ENCODE measurements around the gene JCAD. TPM values are rescaled to one million over a fixed set of nuclear protein-coding genes. Genes with fewer than 3 reads are reported as not detected.

JCAD gene
- total and polyA plus RNA-seq, 7 experiments from 2014 or later = 0.44 to 0.56 TPM; not detected in 5

DNA sequence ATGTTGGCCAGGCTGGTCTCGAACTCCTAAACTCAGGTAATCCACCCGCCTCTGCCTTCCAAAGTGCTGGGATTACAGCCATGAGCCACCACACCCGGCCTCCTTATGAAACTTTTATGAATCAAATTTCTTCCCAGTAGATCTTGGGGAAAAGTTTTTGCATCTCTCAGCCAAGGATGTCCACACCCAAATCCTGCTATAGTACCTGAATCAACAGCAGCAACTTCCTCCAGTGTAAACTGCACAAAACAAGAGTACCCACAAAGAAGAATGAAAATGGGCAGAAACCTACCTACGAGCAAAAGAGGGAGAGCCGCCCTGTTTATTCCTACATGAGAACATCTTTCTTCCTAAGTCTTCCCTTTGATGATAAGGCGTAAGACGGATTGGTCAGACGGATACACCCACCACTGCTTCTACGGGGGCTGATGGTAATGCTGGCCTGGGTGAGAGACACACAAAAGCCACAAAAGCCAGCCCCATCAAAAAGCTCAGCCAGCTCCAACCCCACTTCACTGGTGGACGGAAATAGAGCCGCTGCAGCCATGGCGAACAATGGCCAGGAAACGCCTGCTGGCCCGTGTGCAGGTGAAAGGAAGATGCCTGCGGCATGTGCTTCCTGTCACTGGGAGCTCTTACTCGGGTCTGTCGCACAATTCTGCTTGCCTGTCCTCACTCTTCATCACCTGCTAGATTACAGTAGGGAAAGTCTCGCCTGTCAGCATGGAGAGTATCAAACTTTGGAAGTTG is 10.4 kb downstream of the JCAD start:
- no peaks in the 10 kb centered on the region for H3K9me3 ChIP-seq (ENCODE audit: control insufficient read depth in 2 of 3, low read length in 3 of 3)
- ChIA-PET CTCF (no interaction called here), POLR2A (no interaction called here)
- H3K36me3 Mint-ChIP-seq = no peaks in the 10 kb centered on the region
- intact Hi-C loops (cut with micrococcal nuclease) = loop anchor here (1.0 kb wide), 2 partner anchors 8 to 22 kb away; no protein-coding TSS in a partner anchor
- H3K27me3 ChIP-seq (ENCODE audit: control insufficient read depth in 2 of 2, insufficient read depth in 2 of 2, low read length in 2 of 2) = peaks cover 0 to 13% of the 10 kb centered on the region in 2 donors
- peak overlapping the region; percentile 19 for H3K4me3 ChIP-seq (ENCODE audit: low read length)
- H3K27ac Mint-ChIP-seq = peak overlapping the region in 2 of 9 donors; percentile 6 to 44
- ATAC-seq = peak; percentile 30
- H3K27me3 Mint-ChIP-seq = peaks cover 63 to 90% (median 83%) of the 10 kb centered on the region in 5 donors
- peaks cover 13 to 31% (median 23%) of the 10 kb centered on the region in 7 donors for H3K4me1 Mint-ChIP-seq
- no peaks in the 10 kb centered on the region for H3K36me3 ChIP-seq (ENCODE audit: control insufficient read depth in 2 of 3, insufficient read depth in 3 of 3, low read length in 3 of 3)
- peak overlapping the region; percentile 45 to 81 (median 74) for H3K4me3 Mint-ChIP-seq
- peaks cover 0 to 17% of the 10 kb centered on the region in 2 donors for H3K4me1 ChIP-seq (ENCODE audit: control insufficient read depth in 2 of 2, insufficient read depth in 2 of 2, low read length in 2 of 2)
- no peaks in the 10 kb centered on the region for H3K9me3 Mint-ChIP-seq
- H3K27ac ChIP-seq (ENCODE audit: low read depth, low read length) = no peak overlapping the region
- DNase-seq = no peak

DNA sequence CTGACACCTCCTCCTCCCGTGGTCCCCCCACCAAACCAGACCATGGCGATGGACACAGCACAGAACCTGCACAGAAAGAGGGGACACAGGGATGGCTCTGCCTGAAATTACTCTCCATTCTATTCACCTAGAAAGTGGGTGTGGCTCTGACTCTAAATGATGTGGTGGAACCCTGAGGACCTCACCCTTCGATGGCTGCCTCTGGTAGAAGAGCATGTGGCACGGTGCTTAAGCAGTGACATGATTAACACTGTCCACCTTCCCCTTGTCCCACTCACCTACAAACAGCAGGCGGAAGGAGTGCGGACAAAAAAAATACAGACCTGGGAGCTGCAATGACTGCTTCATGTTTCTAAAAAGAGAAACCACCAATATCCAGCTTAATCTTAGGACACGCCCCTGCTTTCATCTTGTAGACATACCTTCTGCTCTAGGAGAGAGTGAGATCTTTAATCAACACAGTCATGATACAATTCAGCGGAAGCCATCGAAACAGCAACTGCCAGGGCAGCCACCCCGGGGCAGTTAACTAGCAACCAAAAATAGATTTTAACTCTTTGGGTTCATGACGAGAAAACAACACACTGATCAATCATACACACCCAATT is 11.4 kb downstream of the JCAD start:
- H3K4me3 ChIP-seq (ENCODE audit: low read length) = no peak overlapping the region
- H3K36me3 ChIP-seq (ENCODE audit: control insufficient read depth in 2 of 3, insufficient read depth in 3 of 3, low read length in 3 of 3) = no peaks in the 10 kb centered on the region
- ChIA-PET POLR2A (no interaction called here), CTCF (no interaction called here)
- intact Hi-C loops (cut with micrococcal nuclease) = loop anchor here in 1 of 2 donors (1.0 kb wide), 1 partner anchor 21 kb away; no protein-coding TSS in a partner anchor
- Mint-ChIP-seq H3K9me3 (no peaks in the 10 kb centered on the region), H3K36me3 (no peaks in the 10 kb centered on the region), H3K27ac (peak overlapping the region in 3 of 9 donors; percentile 16 to 70 (median 25)), H3K4me3 (peak overlapping the region; percentile 68 to 81 (median 75)), H3K27me3 (peaks cover 61 to 94% (median 80%) of the 10 kb centered on the region in 5 donors), H3K4me1 (peaks cover 13 to 31% (median 23%) of the 10 kb centered on the region in 7 donors)
- ATAC-seq = peak; percentile 77
- peaks cover 0 to 11% of the 10 kb centered on the region in 2 donors for H3K27me3 ChIP-seq (ENCODE audit: control insufficient read depth in 2 of 2, insufficient read depth in 2 of 2, low read length in 2 of 2)
- H3K4me1 ChIP-seq (ENCODE audit: control insufficient read depth in 2 of 2, insufficient read depth in 2 of 2, low read length in 2 of 2) = peaks cover 0 to 17% of the 10 kb centered on the region in 2 donors
- DNase-seq = peak in 7 of 9 donors; percentile 30 to 55 (median 49)
- no peak overlapping the region for H3K27ac ChIP-seq (ENCODE audit: low read depth, low read length)
- no peaks in the 10 kb centered on the region for H3K9me3 ChIP-seq (ENCODE audit: control insufficient read depth in 2 of 3, low read length in 3 of 3)

DNA sequence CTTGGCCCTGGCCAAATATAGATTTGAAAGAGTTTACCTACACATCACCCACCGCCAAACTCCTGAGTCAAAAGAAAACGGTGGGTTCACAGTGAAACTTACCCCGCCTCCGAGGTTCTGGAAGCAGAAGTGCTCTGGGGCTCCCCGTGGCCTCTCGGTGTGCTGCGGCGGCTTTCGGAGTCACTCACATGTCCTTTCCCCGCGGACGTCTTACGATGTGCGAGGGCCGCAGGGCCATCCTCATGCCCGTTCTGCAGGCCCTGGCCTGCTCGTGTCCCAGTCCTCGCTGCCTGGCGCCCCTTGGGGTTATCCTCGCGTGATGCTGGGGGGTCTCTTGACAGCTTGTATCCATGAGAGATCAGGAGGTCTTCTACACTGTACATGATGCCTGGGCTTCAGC is 12.0 kb downstream of the JCAD start:
- no peaks in the 10 kb centered on the region for H3K9me3 Mint-ChIP-seq
- intact Hi-C loops (cut with micrococcal nuclease) = no loop called here
- Histone ChIP-seq H3K27ac (ENCODE audit: low read depth, low read length) (no peak overlapping the region), H3K36me3 (ENCODE audit: control insufficient read depth in 2 of 3, insufficient read depth in 3 of 3, low read length in 3 of 3) (no peaks in the 10 kb centered on the region), H3K27me3 (ENCODE audit: control insufficient read depth in 2 of 2, insufficient read depth in 2 of 2, low read length in 2 of 2) (peaks cover 0 to 9% of the 10 kb centered on the region in 2 donors), H3K4me3 (ENCODE audit: low read length) (no peak overlapping the region), H3K9me3 (ENCODE audit: control insufficient read depth in 2 of 3, low read length in 3 of 3) (no peaks in the 10 kb centered on the region), H3K4me1 (ENCODE audit: control insufficient read depth in 2 of 2, insufficient read depth in 2 of 2, low read length in 2 of 2) (peaks cover 0 to 17% of the 10 kb centered on the region in 2 donors)
- H3K4me3 Mint-ChIP-seq = peak overlapping the region in 8 of 10 donors; percentile 69 to 81 (median 76)
- no peak for ATAC-seq
- no peak overlapping the region for H3K27ac Mint-ChIP-seq
- H3K27me3 Mint-ChIP-seq = peaks cover 60 to 94% (median 78%) of the 10 kb centered on the region in 5 donors
- no peaks in the 10 kb centered on the region for H3K36me3 Mint-ChIP-seq
- POLR2A ChIA-PET = no interaction called here
- CTCF ChIA-PET = no interaction called here
- DNase-seq = no peak
- H3K4me1 Mint-ChIP-seq = peaks cover 13 to 31% (median 23%) of the 10 kb centered on the region in 7 donors

DNA sequence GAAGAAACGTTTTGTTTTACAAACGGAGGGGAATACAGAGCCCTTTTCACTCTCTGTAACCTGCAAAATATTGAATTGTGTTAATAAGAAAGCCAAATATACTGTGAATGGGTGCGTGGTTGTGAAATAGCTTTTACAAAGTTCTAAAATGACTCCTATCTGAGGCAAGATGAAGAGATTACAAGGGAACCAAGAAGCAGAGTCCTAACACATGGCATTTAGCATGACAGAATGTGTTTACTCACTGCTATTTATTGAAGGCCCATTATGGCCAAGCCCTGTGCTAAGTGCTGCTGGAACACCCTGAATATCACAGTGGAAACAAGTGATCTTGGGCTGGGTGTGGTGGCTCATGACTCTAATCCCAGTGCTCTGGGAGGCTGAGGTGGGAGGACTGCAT is 12.9 kb downstream of the JCAD start:
- intact Hi-C loops (cut with micrococcal nuclease) = no loop called here
- Histone ChIP-seq H3K9me3 (ENCODE audit: control insufficient read depth in 2 of 3, low read length in 3 of 3) (no peaks in the 10 kb centered on the region), H3K36me3 (ENCODE audit: control insufficient read depth in 2 of 3, insufficient read depth in 3 of 3, low read length in 3 of 3) (no peaks in the 10 kb centered on the region), H3K4me3 (ENCODE audit: low read length) (no peak overlapping the region), H3K27ac (ENCODE audit: low read depth, low read length) (no peak overlapping the region), H3K27me3 (ENCODE audit: control insufficient read depth in 2 of 2, insufficient read depth in 2 of 2, low read length in 2 of 2) (peaks cover 0 to 9% of the 10 kb centered on the region in 2 donors), H3K4me1 (ENCODE audit: control insufficient read depth in 2 of 2, insufficient read depth in 2 of 2, low read length in 2 of 2) (peaks cover 0 to 17% of the 10 kb centered on the region in 2 donors)
- peaks cover 15 to 34% (median 23%) of the 10 kb centered on the region in 7 donors for H3K4me1 Mint-ChIP-seq
- ATAC-seq (no peak), DNase-seq (no peak)
- CTCF ChIA-PET = no interaction called here
- H3K4me3 Mint-ChIP-seq = no peak overlapping the region
- H3K36me3 Mint-ChIP-seq = no peaks in the 10 kb centered on the region
- no peak overlapping the region for H3K27ac Mint-ChIP-seq
- H3K9me3 Mint-ChIP-seq = no peaks in the 10 kb centered on the region
- H3K27me3 Mint-ChIP-seq = peaks cover 55 to 90% (median 76%) of the 10 kb centered on the region in 5 donors
- POLR2A ChIA-PET = no interaction called here

DNA sequence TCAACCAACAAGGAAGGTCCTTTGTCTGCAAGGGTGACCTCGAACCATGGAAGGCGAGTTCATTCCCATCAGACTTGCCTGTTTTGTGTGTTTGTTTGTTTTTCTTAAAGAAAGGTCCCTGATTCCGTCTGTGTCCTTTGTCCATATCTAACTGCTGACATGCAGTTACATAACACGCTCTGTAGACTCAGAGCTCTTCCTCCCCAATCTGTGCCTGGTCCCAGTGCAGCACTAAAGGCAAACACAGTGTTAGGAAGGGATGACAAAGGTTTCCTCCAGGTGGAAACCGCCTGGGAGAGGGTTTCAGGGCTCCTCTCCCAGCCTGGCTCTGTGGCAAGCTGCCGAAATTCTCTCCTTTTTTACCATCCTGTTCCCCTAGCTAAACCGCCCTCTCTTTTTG is 13.4 kb downstream of the JCAD start:
- H3K27me3 Mint-ChIP-seq = peaks cover 51 to 87% (median 70%) of the 10 kb centered on the region in 5 donors
- CTCF ChIA-PET = no interaction called here
- peaks cover 15 to 34% (median 23%) of the 10 kb centered on the region in 7 donors for H3K4me1 Mint-ChIP-seq
- ATAC-seq (no peak), DNase-seq (no peak)
- no peak overlapping the region for H3K4me3 Mint-ChIP-seq
- no peaks in the 10 kb centered on the region for H3K9me3 ChIP-seq (ENCODE audit: control insufficient read depth in 2 of 3, low read length in 3 of 3)
- no peak overlapping the region for H3K27ac ChIP-seq (ENCODE audit: low read depth, low read length)
- no peak overlapping the region for H3K4me3 ChIP-seq (ENCODE audit: low read length)
- H3K27me3 ChIP-seq (ENCODE audit: control insufficient read depth in 2 of 2, insufficient read depth in 2 of 2, low read length in 2 of 2) = peaks cover 0 to 7% of the 10 kb centered on the region in 2 donors
- no peaks in the 10 kb centered on the region for H3K36me3 Mint-ChIP-seq
- intact Hi-C loops (cut with micrococcal nuclease) = no loop called here
- H3K9me3 Mint-ChIP-seq = no peaks in the 10 kb centered on the region
- peaks cover 0 to 17% of the 10 kb centered on the region in 2 donors for H3K4me1 ChIP-seq (ENCODE audit: control insufficient read depth in 2 of 2, insufficient read depth in 2 of 2, low read length in 2 of 2)
- no peak overlapping the region for H3K27ac Mint-ChIP-seq
- POLR2A ChIA-PET = no interaction called here
- no peaks in the 10 kb centered on the region for H3K36me3 ChIP-seq (ENCODE audit: control insufficient read depth in 2 of 3, insufficient read depth in 3 of 3, low read length in 3 of 3)

DNA sequence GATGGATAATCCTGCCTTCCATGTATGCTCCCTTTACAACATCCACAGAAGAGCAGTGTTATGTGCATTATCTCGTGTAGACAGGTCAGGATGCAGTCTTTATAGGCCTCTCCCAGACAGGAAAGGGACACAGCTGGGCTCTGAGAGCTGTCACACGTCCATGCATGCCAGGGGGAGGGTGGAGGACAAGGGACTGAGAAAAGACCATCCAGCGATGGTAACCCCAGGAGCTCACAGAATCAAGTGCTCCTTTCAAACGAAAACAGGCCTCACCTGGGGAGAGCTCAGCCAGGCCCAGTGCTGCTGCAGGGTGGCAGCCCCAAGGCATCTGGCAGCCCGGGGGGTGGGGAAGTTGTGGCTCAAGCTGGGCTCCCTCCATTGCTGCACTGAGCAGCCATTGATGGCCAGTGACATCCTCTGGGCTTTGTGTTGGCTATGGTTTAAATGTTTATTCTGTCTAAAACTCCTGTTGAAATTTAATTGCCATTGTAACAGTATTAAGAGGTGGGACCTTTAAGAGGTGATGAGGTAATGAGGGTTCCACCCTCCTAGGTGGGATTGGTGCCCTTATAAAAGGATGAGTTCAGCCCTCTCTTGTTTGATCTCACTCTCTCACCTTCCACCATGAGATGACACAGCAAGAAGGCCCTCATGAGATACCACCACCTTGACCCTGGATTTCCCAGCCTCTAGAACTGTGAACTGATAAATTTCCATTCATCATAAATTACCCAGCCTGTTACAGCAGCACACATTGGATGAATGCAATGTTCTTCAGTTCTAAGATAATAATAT is 15.7 kb downstream of the JCAD start:
- no peak overlapping the region for H3K27ac Mint-ChIP-seq
- no peak overlapping the region for H3K4me3 Mint-ChIP-seq
- Histone ChIP-seq H3K4me3 (ENCODE audit: low read length) (no peak overlapping the region), H3K27ac (ENCODE audit: low read depth, low read length) (no peak overlapping the region), H3K9me3 (ENCODE audit: control insufficient read depth in 2 of 3, low read length in 3 of 3) (no peaks in the 10 kb centered on the region), H3K36me3 (ENCODE audit: control insufficient read depth in 2 of 3, insufficient read depth in 3 of 3, low read length in 3 of 3) (no peaks in the 10 kb centered on the region), H3K27me3 (ENCODE audit: control insufficient read depth in 2 of 2, insufficient read depth in 2 of 2, low read length in 2 of 2) (peaks cover 0 to 3% of the 10 kb centered on the region in 2 donors), H3K4me1 (ENCODE audit: control insufficient read depth in 2 of 2, insufficient read depth in 2 of 2, low read length in 2 of 2) (peaks cover 0 to 3% of the 10 kb centered on the region in 2 donors)
- peaks cover 48 to 86% (median 68%) of the 10 kb centered on the region in 5 donors for H3K27me3 Mint-ChIP-seq
- ChIA-PET CTCF (interaction anchor here (1.7 kb wide), 1 partner anchor 16 kb away, joined by 3 read pairs; no protein-coding TSS in a partner anchor), POLR2A (no interaction called here)
- intact Hi-C loops (cut with micrococcal nuclease) = no loop called here
- H3K9me3 Mint-ChIP-seq = no peaks in the 10 kb centered on the region
- ATAC-seq = no peak
- no peak for DNase-seq
- no peaks in the 10 kb centered on the region for H3K36me3 Mint-ChIP-seq
- peaks cover 9 to 21% (median 12%) of the 10 kb centered on the region in 7 donors for H3K4me1 Mint-ChIP-seq
